HEK293 (cell line): Measurements from ENCODE around the gene TMEM150C.

ENCODE experiments used
- CTCF ChIA-PET: fragments of 350-600 bp; formaldehyde crosslinking; extraction: SDS; loops from one replicate; lab custom pipeline; 2021; ENCODE audit warnings: antibody characterized with exemption; lab: Yijun Ruan, JAX
- POLR2A ChIA-PET: fragments of 300-600 bp; formaldehyde crosslinking; extraction: SDS; loops from one replicate; lab custom pipeline; 2020; ENCODE audit warnings: antibody characterized with exemption, inconsistent platforms; lab: Yijun Ruan, JAX
- H3K27ac ChIP-seq: fragments of 200-500 bp; sonication (Bioruptor generic); 2 replicates; pipeline ENCODE4 v1.5.1; 2014; ENCODE audit warnings: low read depth, low read length, control low read depth, inconsistent platforms; ENCODE audit errors: extremely low read depth
- H3K36me3 ChIP-seq, 2 experiments: fragments of 200-500 bp in 1 of 2; sonication (Bioruptor generic) in 1 of 2; 1 replicate in 1 of 2; 2 replicates in 1 of 2; pipeline ENCODE4 v1.5.1; 2014 to 2017; ENCODE audit warnings: inconsistent platforms in 2 of 2, low read length in 2 of 2; ENCODE audit not compliant: control insufficient read depth in 2 of 2, insufficient read depth in 1 of 2
- H3K4me1 ChIP-seq: fragments of 200-500 bp; sonication (Bioruptor generic); 2 replicates; pipeline ENCODE4 v1.5.1; 2014; ENCODE audit warnings: mild to moderate bottlenecking, low read length, inconsistent platforms; ENCODE audit not compliant: control insufficient read depth, insufficient read depth
- H3K4me3 ChIP-seq: 2 replicates; pipeline ENCODE4 v1.5.1; 2011; ENCODE audit warnings: low read depth, mild to moderate bottlenecking, control low read depth, low read length, moderate library complexity
- H3K9me3 ChIP-seq: fragments of 200-500 bp; sonication (Bioruptor generic); 2 replicates; pipeline ENCODE4 v1.5.1; 2014; ENCODE audit warnings: low read depth, low read length, inconsistent platforms; ENCODE audit not compliant: control insufficient read depth, insufficient read depth
- GLI4 ChIP-seq: fragments of 450-650 bp; formaldehyde crosslinking; IDR thresholded peaks from 2 replicates; pipeline ENCODE4 v1.5.1; 2016; ENCODE audit warnings: missing biosample characterization, missing genetic modification characterization
- KLF10 ChIP-seq: fragments of 450-650 bp; IDR thresholded peaks from 2 replicates; pipeline ENCODE4 v1.5.1; 2018; ENCODE audit warnings: missing biosample characterization, mild to moderate bottlenecking, missing genetic modification characterization
- OVOL3 ChIP-seq: fragments of 450-650 bp; formaldehyde crosslinking; IDR thresholded peaks from 2 replicates; pipeline ENCODE4 v1.5.1; 2016; ENCODE audit warnings: missing biosample characterization, missing genetic modification characterization
- RBAK ChIP-seq: fragments of 450-650 bp; formaldehyde crosslinking; IDR thresholded peaks from 2 replicates; pipeline ENCODE4 v1.5.1; 2016; ENCODE audit warnings: missing biosample characterization, missing genetic modification characterization
- SCRT1 ChIP-seq: fragments of 450-650 bp; formaldehyde crosslinking; IDR thresholded peaks from 2 replicates; pipeline ENCODE4 v1.5.1; 2016; ENCODE audit warnings: missing biosample characterization, missing genetic modification characterization, borderline replicate concordance
- SP3 ChIP-seq: fragments of 450-650 bp; formaldehyde crosslinking; IDR thresholded peaks from 2 replicates; pipeline ENCODE4 v1.5.1; 2016; ENCODE audit warnings: missing biosample characterization, missing genetic modification characterization
- TCF7L2 ChIP-seq: IDR thresholded peaks from 2 replicates; pipeline ENCODE4 v1.6.1; 2011; ENCODE audit warnings: low read depth, mild to moderate bottlenecking, inconsistent platforms, low read length, moderate library complexity, borderline replicate concordance
- ZNF121 ChIP-seq: fragments of 450-650 bp; formaldehyde crosslinking; IDR thresholded peaks from 2 replicates; pipeline ENCODE4 v1.5.1; 2016; ENCODE audit warnings: missing biosample characterization, missing genetic modification characterization
- ZNF155 ChIP-seq: fragments of 450-650 bp; formaldehyde crosslinking; IDR thresholded peaks from 2 replicates; pipeline ENCODE4 v1.5.1; 2016; ENCODE audit warnings: missing biosample characterization, missing genetic modification characterization
- ZNF16 ChIP-seq: fragments of 450-650 bp; formaldehyde crosslinking; IDR thresholded peaks from 2 replicates; pipeline ENCODE4 v1.5.1; 2016; ENCODE audit warnings: low read depth, missing biosample characterization, missing genetic modification characterization
- ZNF2 ChIP-seq: fragments of 450-650 bp; formaldehyde crosslinking; IDR thresholded peaks from 2 replicates; pipeline ENCODE4 v1.5.1; 2016; ENCODE audit warnings: missing biosample characterization, missing genetic modification characterization
- ZNF202 ChIP-seq: fragments of 450-650 bp; formaldehyde crosslinking; IDR thresholded peaks from 2 replicates; pipeline ENCODE4 v1.5.1; 2016; ENCODE audit warnings: missing biosample characterization, missing genetic modification characterization, borderline replicate concordance
- ZNF311 ChIP-seq: fragments of 450-650 bp; formaldehyde crosslinking; IDR thresholded peaks from 2 replicates; pipeline ENCODE4 v1.5.1; 2017; ENCODE audit warnings: missing biosample characterization, missing genetic modification characterization, borderline replicate concordance
- ZNF354C ChIP-seq: fragments of 450-650 bp; formaldehyde crosslinking; IDR thresholded peaks from 2 replicates; pipeline ENCODE4 v1.5.1; 2016; ENCODE audit warnings: missing biosample characterization, missing genetic modification characterization, low read depth, borderline replicate concordance
- ZNF394 ChIP-seq: fragments of 450-650 bp; formaldehyde crosslinking; IDR thresholded peaks from 2 replicates; pipeline ENCODE4 v1.5.1; 2016; ENCODE audit warnings: missing biosample characterization, missing genetic modification characterization, mild to moderate bottlenecking, moderate library complexity, borderline replicate concordance
- ZNF404 ChIP-seq: fragments of 450-650 bp; formaldehyde crosslinking; IDR thresholded peaks from 2 replicates; pipeline ENCODE4 v1.5.1; 2017; ENCODE audit warnings: missing biosample characterization, missing genetic modification characterization
- ZNF530 ChIP-seq: fragments of 450-650 bp; formaldehyde crosslinking; IDR thresholded peaks from 2 replicates; pipeline ENCODE4 v1.5.1; 2016; ENCODE audit warnings: low read depth, missing biosample characterization, missing genetic modification characterization
- ZNF600 ChIP-seq: fragments of 450-650 bp; formaldehyde crosslinking; IDR thresholded peaks from 2 replicates; pipeline ENCODE4 v1.5.1; 2016; ENCODE audit warnings: missing biosample characterization, missing genetic modification characterization
- ZNF610 ChIP-seq: fragments of 450-650 bp; formaldehyde crosslinking; IDR thresholded peaks from 2 replicates; pipeline ENCODE4 v1.5.1; 2016; ENCODE audit warnings: missing biosample characterization, missing genetic modification characterization, borderline replicate concordance
- ZNF660 ChIP-seq: fragments of 450-650 bp; IDR thresholded peaks from 2 replicates; pipeline ENCODE4 v1.5.1; 2018; ENCODE audit warnings: missing biosample characterization, mild to moderate bottlenecking, missing genetic modification characterization
- ZNF664 ChIP-seq: fragments of 450-650 bp; formaldehyde crosslinking; IDR thresholded peaks from 2 replicates; pipeline ENCODE4 v1.5.1; 2016; ENCODE audit warnings: missing biosample characterization, missing genetic modification characterization
- ZNF707 ChIP-seq: fragments of 450-650 bp; formaldehyde crosslinking; IDR thresholded peaks from 2 replicates; pipeline ENCODE4 v1.5.1; 2016; ENCODE audit warnings: missing biosample characterization, missing genetic modification characterization
- ZNF791 ChIP-seq: fragments of 450-650 bp; formaldehyde crosslinking; IDR thresholded peaks from 2 replicates; pipeline ENCODE4 v1.5.1; 2016; ENCODE audit warnings: missing biosample characterization, missing genetic modification characterization
- ZXDB ChIP-seq: fragments of 450-650 bp; formaldehyde crosslinking; IDR thresholded peaks from 2 replicates; pipeline ENCODE4 v1.5.1; 2016; ENCODE audit warnings: missing biosample characterization, missing genetic modification characterization
- TF ChIP-seq, protein P1 (sequence below): fragments of 450-650 bp; formaldehyde crosslinking; IDR thresholded peaks from 2 replicates; pipeline ENCODE4 v1.5.1; 2016; ENCODE audit warnings: missing biosample characterization, missing genetic modification characterization
- TF ChIP-seq, protein P2 (sequence below): fragments of 450-650 bp; formaldehyde crosslinking; IDR thresholded peaks from 2 replicates; pipeline ENCODE4 v1.5.1; 2016; ENCODE audit warnings: missing biosample characterization, missing genetic modification characterization
- TF ChIP-seq, protein P3 (sequence below): fragments of 450-650 bp; formaldehyde crosslinking; IDR thresholded peaks from 2 replicates; pipeline ENCODE4 v1.5.1; 2017; ENCODE audit warnings: missing biosample characterization, missing genetic modification characterization
- TF ChIP-seq, protein P4 (sequence below): fragments of 450-650 bp; formaldehyde crosslinking; IDR thresholded peaks from 2 replicates; pipeline ENCODE4; 2016; ENCODE audit warnings: missing biosample characterization, missing genetic modification characterization
- TF ChIP-seq, protein P5 (sequence below): fragments of 450-650 bp; formaldehyde crosslinking; IDR thresholded peaks from 2 replicates; pipeline ENCODE4 v1.5.1; 2016; ENCODE audit warnings: missing biosample characterization, missing genetic modification characterization

Gene TMEM150C

DNA sequence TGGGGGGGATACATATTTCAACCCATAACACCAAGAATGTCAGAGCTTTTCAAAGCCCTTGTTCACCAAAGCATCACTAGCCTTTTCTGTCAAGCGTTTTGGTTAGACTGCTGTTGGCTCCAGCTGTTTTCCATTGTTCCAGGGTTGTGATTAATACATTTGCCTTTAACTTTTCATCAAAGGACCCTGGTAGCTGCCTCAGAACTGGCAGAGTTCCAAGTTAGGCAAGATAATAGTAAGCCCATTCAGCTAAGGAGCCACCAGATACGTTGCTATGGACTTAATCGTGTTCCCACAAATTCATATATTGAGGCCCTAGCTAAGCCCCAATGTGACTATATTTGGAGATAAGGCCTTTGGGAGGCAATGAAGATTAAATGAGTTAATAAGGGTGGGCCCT, 94.3 kb downstream of the TMEM150C start:
- H3K27ac ChIP-seq, result no peak overlapping the region
- H3K36me3 ChIP-seq, result peaks cover 0 to 14% of the 10 kb centered on the region in 2 experiments; a peak in 2 of 3 replicates
- POLR2A ChIA-PET, result no interaction called here
- TF ChIP-seq ZNF404 (tag by site-specific recombination) (no peak), ZNF202 (tag by site-specific recombination) (no peak), ZNF311 (tag by site-specific recombination) (no peak), GLI4 (tag by site-specific recombination) (no peak), KLF10 (no peak), ZNF155 (tag by site-specific recombination) (no peak), ZNF791 (tag by site-specific recombination) (no peak), SP3 (tag by site-specific recombination) (no peak), ZNF2 (tag by site-specific recombination) (no peak), ZNF354C (tag by site-specific recombination) (no peak), ZNF121 (tag by site-specific recombination) (no peak), OVOL3 (tag by site-specific recombination) (no peak), ZNF530 (tag by site-specific recombination) (no peak)
- TF ChIP-seq, protein P1, sequence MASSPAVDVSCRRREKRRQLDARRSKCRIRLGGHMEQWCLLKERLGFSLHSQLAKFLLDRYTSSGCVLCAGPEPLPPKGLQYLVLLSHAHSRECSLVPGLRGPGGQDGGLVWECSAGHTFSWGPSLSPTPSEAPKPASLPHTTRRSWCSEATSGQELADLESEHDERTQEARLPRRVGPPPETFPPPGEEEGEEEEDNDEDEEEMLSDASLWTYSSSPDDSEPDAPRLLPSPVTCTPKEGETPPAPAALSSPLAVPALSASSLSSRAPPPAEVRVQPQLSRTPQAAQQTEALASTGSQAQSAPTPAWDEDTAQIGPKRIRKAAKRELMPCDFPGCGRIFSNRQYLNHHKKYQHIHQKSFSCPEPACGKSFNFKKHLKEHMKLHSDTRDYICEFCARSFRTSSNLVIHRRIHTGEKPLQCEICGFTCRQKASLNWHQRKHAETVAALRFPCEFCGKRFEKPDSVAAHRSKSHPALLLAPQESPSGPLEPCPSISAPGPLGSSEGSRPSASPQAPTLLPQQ, result no peak
- H3K9me3 ChIP-seq, result no peaks in the 10 kb centered on the region
- H3K4me3 ChIP-seq, result no peak overlapping the region
- CTCF ChIA-PET, result no interaction called here
- H3K4me1 ChIP-seq, result no peaks in the 10 kb centered on the region

DNA sequence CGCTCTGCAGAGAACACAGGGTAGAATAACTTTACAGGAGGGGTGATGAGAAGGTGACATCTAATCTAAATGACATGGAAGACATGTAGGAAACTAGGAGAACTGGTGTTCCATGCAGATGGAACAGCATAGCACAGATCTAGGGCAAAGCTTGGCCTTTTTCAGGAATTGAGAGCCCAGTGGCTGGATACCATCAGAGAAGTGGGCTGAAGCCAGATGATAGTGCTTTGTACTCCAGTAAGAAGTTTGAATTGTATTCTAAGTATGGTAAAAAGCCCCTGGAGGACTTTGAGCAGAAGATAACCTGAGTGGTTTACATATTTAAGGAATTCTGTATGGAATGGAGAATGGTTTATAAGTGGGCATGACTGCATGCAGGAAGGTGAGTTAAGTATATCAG, 98.6 kb downstream of the TMEM150C start:
- H3K36me3 ChIP-seq, result peaks cover under 1 to 48% of the 10 kb centered on the region in 2 experiments
- H3K27ac ChIP-seq, result no peak overlapping the region
- CTCF ChIA-PET, result interaction anchor here (2.5 kb wide), 1 partner anchor 275 kb away, joined by 13 read pairs; no protein-coding TSS in a partner anchor
- H3K4me1 ChIP-seq, result no peaks in the 10 kb centered on the region
- H3K4me3 ChIP-seq, result no peak overlapping the region
- no peaks in the 10 kb centered on the region for H3K9me3 ChIP-seq
- TF ChIP-seq, protein P2, sequence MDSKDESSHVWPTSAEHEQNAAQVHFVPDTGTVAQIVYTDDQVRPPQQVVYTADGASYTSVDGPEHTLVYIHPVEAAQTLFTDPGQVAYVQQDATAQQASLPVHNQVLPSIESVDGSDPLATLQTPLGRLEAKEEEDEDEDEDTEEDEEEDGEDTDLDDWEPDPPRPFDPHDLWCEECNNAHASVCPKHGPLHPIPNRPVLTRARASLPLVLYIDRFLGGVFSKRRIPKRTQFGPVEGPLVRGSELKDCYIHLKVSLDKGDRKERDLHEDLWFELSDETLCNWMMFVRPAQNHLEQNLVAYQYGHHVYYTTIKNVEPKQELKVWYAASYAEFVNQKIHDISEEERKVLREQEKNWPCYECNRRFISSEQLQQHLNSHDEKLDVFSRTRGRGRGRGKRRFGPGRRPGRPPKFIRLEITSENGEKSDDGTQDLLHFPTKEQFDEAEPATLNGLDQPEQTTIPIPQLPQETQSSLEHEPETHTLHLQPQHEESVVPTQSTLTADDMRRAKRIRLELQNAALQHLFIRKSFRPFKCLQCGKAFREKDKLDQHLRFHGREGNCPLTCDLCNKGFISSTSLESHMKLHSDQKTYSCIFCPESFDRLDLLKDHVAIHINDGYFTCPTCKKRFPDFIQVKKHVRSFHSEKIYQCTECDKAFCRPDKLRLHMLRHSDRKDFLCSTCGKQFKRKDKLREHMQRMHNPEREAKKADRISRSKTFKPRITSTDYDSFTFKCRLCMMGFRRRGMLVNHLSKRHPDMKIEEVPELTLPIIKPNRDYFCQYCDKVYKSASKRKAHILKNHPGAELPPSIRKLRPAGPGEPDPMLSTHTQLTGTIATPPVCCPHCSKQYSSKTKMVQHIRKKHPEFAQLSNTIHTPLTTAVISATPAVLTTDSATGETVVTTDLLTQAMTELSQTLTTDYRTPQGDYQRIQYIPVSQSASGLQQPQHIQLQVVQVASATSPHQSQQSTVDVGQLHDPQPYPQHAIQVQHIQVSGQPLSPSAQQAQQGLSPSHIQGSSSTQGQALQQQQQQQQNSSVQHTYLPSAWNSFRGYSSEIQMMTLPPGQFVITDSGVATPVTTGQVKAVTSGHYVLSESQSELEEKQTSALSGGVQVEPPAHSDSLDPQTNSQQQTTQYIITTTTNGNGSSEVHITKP (tag by site-specific recombination), result no peak
- no peak for TF ChIP-seq ZNF394
- TF ChIP-seq ZNF707 (tag by site-specific recombination), result no peak
- TF ChIP-seq, protein P3, sequence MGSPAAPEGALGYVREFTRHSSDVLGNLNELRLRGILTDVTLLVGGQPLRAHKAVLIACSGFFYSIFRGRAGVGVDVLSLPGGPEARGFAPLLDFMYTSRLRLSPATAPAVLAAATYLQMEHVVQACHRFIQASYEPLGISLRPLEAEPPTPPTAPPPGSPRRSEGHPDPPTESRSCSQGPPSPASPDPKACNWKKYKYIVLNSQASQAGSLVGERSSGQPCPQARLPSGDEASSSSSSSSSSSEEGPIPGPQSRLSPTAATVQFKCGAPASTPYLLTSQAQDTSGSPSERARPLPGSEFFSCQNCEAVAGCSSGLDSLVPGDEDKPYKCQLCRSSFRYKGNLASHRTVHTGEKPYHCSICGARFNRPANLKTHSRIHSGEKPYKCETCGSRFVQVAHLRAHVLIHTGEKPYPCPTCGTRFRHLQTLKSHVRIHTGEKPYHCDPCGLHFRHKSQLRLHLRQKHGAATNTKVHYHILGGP (tag by site-specific recombination), result no peak
- TF ChIP-seq ZNF660, result no peak
- TF ChIP-seq ZNF600, result no peak
- TF ChIP-seq, protein P4, sequence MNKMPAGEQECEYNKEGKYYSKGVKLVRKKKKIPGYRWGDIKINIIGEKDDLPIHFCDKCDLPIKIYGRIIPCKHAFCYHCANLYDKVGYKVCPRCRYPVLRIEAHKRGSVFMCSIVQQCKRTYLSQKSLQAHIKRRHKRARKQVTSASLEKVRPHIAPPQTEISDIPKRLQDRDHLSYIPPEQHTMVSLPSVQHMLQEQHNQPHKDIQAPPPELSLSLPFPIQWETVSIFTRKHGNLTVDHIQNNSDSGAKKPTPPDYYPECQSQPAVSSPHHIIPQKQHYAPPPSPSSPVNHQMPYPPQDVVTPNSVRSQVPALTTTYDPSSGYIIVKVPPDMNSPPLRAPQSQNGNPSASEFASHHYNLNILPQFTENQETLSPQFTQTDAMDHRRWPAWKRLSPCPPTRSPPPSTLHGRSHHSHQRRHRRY, result no peak
- no peak for TF ChIP-seq ZNF202 (tag by site-specific recombination)
- TF ChIP-seq RBAK (tag by site-specific recombination), result no peak
- no peak for TF ChIP-seq ZNF664 (tag by site-specific recombination)
- no peak for TF ChIP-seq SCRT1 (tag by site-specific recombination)
- TF ChIP-seq ZXDB (tag by site-specific recombination), result no peak
- TF ChIP-seq ZNF610 (tag by site-specific recombination), result no peak
- TF ChIP-seq, protein P5, sequence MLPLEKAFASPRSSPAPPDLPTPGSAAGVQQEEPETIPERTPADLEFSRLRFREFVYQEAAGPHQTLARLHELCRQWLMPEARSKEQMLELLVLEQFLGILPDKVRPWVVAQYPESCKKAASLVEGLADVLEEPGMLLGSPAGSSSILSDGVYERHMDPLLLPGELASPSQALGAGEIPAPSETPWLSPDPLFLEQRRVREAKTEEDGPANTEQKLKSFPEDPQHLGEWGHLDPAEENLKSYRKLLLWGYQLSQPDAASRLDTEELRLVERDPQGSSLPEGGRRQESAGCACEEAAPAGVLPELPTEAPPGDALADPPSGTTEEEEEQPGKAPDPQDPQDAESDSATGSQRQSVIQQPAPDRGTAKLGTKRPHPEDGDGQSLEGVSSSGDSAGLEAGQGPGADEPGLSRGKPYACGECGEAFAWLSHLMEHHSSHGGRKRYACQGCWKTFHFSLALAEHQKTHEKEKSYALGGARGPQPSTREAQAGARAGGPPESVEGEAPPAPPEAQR (tag by site-specific recombination), result no peak
- no peak for TF ChIP-seq ZNF16
- TF ChIP-seq TCF7L2, result no peak
- TF ChIP-seq, all 188 proteins: peak for 0
- POLR2A ChIA-PET, result no interaction called here
